ENCODE data around the gene FAM234B.
"Not testable (repeated sequence)": the region's sequence is repeated elsewhere in the genome, so short reads cannot be mapped to it uniquely, and the experiment has no call there.

FAM234B gene

DNA sequence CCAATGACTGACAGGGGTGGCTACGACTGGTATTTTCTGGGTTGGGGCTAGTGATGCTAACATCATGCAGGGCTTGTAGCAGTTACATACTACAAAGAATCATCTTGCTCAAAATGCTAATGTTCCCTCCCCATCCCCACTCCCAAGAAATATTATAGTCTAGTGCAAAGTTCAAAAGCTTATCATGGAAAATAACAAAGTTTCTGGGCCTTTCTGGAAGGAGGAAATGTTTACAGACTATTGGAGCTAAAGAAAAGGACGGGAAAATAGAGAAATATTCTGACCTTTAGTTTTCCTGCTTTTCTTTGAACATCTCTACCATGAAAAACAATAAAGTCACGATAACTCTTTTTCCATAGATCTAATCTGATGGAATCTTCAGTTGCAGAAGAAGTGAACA is 36.1 kb downstream of the FAM234B start:
- no peak for TF ChIP-seq CTCF (conservative IDR thresholded peaks at IDR 0.05; ENCODE audit: low read depth, low read length)
- no peak for DNase-seq (ENCODE audit: low read depth)
- no peak overlapping the region for H3K4me3 ChIP-seq (ENCODE audit: low read length)

DNA sequence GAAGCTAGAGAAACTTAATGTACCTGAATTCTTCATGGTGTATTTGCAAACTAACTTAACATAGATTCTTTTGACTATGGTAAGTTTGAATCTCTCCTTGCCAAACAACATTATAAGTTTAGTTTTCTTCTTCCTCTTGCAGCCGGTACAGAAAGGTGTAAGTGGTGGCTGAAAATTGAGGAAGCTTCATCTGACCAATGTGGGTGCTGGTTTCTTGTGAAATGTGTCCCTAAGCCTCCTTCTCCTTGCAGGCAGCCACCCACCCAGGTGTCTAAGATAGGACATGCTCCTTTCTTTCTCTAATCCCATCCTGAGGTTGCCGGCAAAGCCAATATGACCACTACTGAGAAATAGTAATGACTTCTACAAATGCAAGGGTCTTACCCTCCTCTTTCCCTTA is 38.7 kb downstream of the FAM234B start:
- H3K4me3 ChIP-seq (ENCODE audit: low read length), result no peak overlapping the region
- DNase-seq (ENCODE audit: low read depth), result no peak
- no peak for TF ChIP-seq CTCF (conservative IDR thresholded peaks at IDR 0.05; ENCODE audit: low read depth, low read length)

DNA sequence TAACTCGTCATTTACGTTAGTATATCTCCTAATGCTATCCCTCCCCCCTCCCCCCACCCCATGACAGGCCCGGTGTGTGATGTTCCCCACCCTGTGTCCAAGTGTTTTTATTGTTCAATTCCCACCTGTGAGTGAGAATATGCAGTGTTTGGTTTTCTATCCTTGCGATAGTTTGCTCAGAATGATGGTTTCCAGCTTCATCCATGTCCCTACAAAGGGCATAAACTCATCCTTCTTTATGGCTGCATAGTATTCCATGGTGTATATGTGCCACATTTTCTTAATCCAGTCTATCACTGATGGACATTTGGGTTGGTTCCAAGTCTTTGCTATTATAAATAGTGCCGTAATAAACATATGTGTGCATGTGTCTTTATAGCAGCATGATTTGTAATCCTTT is 39.5 kb downstream of the FAM234B start:
- not testable (repeated sequence) for H3K4me3 ChIP-seq (ENCODE audit: low read length); DNase-seq (ENCODE audit: low read depth)

DNA sequence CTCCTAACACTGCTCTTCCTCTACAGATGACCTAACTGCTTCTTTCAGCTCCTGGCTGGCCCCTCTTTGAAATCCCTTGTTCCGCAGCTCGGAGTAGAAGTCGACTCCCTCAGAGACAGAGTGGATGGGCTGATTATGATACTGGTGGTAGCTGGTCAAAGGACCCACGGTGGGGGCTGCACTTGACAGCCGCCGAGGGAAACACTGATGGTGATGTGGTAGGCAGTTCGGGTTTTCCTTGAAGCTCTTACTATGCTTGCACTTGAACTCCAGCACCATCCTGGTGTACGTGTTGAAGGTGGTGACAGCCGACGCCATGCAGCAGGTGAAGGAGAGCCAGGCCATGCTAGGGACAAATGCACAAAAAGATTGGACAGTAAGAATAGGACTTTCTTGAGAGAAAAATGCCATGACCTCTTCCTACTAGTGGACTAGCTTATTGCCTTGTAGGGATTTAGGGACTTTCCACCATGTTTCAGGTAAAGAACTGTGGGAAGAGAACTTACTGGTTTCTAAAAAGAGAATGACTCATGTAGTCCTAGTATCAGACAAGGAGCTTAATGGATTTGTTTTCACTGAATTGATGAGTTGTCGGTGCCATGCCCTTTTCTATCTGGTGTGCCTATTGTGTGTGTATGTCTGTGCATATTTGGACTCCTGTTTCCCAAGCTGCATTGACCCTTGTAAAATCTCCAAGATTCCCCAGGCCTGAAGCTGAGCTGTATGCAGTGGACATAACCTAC is 40.9 kb downstream of the FAM234B start:
- TF ChIP-seq CTCF (conservative IDR thresholded peaks at IDR 0.05; ENCODE audit: low read depth, low read length), result no peak
- no peak for DNase-seq (ENCODE audit: low read depth)
- no peak overlapping the region for H3K4me3 ChIP-seq (ENCODE audit: low read length)

DNA sequence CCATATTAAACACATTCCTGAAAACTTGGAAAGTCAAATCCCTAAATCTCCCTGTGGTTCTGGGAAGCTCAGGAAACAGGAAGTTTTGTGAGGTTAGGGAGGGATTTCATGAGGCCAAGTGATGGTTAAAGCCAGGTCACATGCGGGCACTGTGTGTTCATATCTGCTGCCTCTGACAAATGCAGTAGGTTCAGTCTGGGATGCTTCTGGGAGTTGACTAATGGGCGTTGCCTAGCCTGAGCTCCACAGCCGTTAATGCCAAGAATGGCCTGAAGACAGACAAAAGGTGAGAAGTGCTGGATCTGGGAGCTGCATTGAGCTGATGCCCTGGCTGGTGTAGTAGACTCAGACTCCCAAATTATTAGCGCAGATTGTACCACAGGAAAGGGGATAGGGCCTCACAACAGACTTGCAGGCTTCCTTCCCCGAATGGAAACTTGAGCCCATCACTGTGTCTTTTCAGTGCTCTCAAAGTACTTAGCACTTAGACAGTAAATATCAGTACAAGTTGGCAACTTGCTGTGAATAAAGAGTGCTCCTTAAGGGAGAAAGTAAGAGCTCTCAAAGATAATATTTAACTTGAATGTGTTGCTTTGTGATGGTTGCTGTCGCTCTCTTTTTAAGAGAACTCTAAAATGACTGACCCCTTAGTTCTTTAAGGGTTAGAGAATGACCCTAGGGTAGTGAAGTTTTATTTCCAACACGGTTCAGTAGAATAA is 41.9 kb downstream of the FAM234B start:
- DNase-seq (ENCODE audit: low read depth), result no peak
- no peak overlapping the region for H3K4me3 ChIP-seq (ENCODE audit: low read length)
- TF ChIP-seq CTCF (conservative IDR thresholded peaks at IDR 0.05; ENCODE audit: low read depth, low read length), result no peak

DNA sequence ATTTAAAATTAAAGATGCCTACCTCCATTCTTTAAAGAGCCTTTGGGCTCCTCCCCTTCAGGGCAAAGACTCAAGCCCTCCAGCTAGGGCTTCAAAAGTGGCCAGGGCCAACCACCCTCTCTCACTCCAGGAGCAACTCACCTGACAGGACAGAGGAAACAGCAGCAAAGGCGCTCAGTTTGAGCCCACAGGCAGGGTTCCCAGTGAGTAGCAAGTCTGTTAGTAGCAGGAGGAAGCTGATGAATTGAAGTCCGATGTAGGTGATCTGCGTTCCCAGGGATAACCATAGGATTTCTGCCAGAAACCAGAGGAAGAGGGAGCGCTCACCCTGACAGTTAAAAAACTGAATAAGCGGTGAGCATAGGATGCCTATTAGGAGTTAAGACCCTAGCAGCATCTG is 43.6 kb downstream of the FAM234B start:
- no peak for DNase-seq (ENCODE audit: low read depth)
- TF ChIP-seq CTCF (conservative IDR thresholded peaks at IDR 0.05; ENCODE audit: low read depth, low read length), result no peak
- H3K4me3 ChIP-seq (ENCODE audit: low read length), result no peak overlapping the region

- DNase-seq (ENCODE audit: low read depth), result no peak
- no peak for TF ChIP-seq CTCF (conservative IDR thresholded peaks at IDR 0.05; ENCODE audit: low read depth, low read length)
- H3K4me3 ChIP-seq (ENCODE audit: low read length), result no peak overlapping the region
Measured at GRCh38 chr12:13088496-13088895, 44.3 kb downstream of the FAM234B start.

Measured in retinal pigment epithelial cell (primary cell).